Renal cortical epithelial cell (primary cell): ENCODE data around the gene ZFP64. TPM values are rescaled to one million over a fixed set of nuclear protein-coding genes. Genes with fewer than 3 reads are reported as not detected.

Experiments used
- DNase-seq: peaks from one replicate; pipeline ENCODE4 v3.0.0-alpha.2; 2011; ENCODE audit warnings: low read depth
- total RNA-seq: library from RNA; depleted of rRNA; stranded (reverse); fragments of >200 nt; gene quantifications from 2 replicates; pipeline ENCODE4 v1.2.3, GENCODE V29; 2014

Gene ZFP64
- total RNA-seq, 1 donor from 2014 or later, result 30.9 TPM

DNA sequence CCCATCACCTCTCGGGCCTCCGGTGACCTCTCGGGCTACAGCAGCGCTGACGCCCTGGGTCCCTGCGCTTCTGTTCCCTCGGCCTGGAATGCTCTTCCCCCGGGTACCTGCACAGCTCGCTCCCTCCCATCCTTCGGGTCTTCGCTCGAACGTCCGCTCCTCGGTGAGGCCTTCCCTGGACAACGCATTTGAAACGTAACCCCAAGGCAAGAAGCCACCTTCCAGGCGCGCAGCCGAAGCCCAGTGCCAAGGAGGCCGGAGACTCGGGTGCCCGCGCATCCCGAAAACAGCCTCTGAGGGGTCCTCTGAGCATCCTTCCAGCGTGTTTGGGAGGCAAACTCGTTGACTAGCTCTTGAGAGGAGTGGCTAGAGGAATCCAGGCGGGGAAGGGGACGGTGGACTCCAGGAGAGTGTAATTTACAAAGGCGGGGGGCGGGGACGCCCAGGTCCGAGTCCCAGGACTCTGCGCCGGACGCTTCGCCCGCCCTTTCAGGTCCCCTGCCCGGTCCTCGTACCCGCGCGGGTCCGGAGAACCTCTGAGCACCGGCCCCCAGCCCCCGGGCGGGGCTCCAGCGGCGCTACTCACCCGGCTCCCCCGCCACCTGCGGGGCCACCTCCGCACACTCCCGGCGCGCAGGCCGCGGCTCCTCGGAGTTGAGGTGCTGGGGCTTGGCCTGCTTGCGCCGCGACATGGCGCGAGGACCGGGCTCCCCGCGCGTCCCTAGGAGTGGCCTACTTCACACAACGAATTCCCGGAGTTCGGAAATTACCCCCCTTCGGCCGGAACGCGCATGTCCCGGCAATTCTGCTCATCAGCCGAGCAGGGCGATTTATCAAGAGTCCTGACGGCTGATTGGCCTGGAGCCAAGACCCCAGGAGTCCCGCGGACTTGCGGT lies 86.8 kb downstream of the ZFP64 start:
- DNase-seq, result peak; percentile 37

DNA sequence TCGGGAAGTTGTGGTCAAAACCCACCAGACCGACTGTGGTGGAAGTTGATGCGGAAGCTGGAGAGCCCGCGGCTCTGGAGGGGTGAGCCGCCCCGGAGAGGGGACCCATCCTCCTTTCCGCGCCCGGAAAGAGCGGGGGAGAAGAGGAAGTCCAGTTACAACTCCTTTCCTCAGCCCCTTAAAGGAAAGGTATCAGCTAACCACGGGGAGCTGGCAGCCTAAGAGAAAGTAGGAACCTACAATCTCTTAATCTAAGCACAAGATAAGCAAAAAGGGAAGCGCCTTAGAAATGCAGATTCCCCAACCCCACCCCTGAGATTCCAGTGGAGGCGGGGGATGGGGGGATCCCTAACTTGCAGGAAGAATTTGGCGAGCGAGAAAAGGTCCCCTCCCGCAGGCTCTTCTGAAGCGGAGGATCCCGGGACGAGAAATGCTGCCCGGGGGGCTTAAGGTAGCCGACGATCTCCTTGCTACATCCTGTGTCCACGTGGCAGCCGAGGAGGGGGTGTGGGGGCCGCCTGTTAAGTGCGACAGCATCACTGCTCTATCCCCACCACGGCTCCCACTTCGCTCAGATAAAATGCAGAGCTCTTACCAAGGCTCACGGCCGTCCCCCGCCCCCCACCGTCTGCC lies 87.5 kb downstream of the ZFP64 start:
- DNase-seq, result no peak

DNA sequence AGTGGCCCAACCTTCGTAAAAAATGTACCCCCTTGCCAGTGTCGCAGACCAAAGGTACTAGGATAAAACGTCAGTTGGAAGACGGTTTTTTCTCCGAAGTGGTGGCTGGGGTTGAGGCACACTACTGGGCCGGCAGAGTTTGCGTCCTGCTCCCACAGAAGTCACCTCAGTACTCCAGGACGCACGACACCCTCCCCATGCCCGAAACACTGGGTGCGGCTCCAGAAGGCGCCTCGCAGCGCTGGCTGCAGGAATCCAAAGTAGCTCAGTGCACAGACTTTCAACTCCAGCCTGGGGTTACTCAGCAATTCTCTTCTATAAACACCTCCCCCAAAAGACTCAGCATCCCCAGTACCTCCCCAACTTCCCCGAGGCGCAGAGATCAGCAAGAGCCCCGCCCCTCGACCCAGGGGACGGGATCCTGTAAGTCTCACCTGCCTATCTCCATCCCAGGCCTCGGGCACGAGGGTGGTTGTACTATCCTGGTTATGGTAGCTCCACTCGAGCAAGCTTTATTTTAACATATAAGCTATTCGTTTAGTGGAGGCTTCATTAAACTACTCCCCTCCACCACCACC lies 88.2 kb downstream of the ZFP64 start:
- no peak for DNase-seq

DNA sequence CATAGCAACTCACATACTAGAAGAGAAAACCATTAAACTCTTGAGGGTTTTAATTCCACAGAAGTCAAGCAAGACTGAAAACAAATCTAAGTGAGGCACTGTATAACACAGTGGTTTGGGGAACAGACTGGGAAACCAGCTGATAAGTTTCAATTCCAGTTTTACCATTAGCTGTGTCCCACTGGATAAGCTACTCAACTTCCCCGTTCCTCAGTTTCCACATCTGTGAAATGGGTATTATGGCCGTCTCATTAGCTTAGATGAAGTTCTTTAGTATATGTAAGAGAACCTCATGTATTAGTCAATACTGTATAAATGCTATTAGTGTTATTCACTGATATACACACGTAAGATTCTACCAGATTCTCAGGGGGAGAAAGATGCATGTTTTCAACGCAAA lies 89.0 kb downstream of the ZFP64 start:
- no peak for DNase-seq

DNA sequence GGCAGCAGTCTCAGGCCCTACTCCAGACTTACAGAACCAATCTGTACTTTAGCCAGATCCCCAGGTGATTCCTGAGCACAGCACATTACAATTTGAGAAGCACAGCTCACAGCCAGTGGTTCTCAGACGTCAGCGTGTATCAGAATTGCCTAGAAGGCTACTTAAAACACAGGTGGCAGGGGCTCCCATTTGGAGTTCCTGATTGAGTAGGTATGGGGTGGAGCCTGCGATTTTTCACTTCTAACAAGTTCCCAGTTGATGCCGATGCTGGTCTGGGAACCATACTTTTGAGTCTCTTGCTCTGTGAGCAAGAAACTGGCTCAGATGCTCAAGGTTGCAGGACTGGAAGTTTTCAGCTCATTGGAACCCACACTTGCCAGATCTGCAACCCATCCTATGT lies 89.5 kb downstream of the ZFP64 start:
- DNase-seq, result no peak
